ENCODE results near the gene IGF2BP1. TPM values are rescaled to one million over a fixed set of nuclear protein-coding genes. Genes with fewer than 3 reads are reported as not detected.
"Not testable (repeated sequence)": the region's sequence is repeated elsewhere in the genome, so short reads cannot be mapped to it uniquely, and the experiment has no call there.

The IGF2BP1 gene
- total RNA-seq, 1 donor from 2014 or later: 0.02 TPM

DNA sequence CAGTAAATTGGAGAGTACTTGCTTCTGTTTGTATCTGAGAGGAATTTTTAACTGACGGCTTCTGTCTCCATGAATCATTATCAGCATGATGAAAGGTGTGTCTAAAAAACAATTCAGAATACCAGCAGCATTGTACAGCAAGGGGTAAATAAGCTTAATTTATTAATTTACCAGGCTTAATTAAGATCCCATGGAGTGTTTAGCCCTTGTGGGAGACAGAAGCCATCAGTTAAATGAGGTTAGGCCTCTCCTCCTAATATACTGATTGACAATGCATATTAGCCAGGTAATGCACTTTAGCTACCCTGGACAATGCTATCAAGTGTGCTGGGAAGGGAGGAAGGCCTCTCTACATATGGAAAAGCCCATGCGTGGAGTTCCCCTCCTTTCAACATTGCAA lies 53.4 kb downstream of the IGF2BP1 start:
- intact Hi-C loops (cut with micrococcal nuclease): no loop called here

DNA sequence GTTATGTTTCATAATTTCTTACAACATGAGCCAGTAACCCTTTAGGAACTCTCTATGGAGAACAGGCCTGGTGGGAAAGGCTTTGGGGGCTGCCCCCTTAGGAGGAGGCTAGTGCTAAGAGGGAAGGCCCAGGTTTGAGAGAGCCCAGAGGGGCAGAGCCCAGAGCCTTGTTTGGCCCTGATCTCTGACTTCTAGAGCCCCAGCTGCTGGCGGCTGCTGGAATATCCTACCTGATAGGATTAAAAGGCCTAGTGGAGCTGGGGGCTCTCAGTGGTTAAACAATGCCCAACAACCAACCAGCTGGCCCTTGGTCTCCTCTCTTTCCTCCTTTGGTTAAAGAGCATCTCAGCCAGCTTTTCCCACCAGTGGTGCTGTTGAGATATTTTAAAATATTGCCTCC lies 54.1 kb downstream of the IGF2BP1 start:
- intact Hi-C loops (cut with micrococcal nuclease): no loop called here

DNA sequence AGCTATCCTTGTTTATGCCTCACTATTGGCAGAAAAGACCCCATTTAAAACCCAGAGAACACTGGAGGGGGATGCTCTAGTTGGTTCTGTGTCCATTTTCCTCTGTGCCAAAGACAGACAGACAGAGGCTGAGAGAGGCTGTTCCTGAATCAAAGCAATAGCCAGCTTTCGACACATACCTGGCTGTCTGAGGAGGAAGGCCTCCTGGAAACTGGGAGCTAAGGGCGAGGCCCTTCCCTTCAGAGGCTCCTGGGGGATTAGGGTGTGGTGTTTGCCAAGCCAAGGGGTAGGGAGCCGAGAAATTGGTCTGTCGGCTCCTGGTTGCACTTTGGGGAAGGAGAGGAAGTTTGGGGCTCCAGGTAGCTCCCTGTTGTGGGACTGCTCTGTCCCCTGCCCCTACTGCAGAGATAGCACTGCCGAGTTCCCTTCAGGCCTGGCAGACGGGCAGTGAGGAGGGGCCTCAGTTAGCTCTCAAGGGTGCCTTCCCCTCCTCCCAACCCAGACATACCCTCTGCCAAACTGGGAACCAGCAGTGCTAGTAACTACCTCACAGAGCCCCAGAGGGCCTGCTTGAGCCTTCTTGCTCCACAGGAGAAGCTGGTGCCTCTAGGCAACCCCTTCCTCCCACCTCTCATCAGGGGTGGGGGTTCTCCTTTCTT lies 56.1 kb downstream of the IGF2BP1 start:
- intact Hi-C loops (cut with micrococcal nuclease): no loop called here

DNA sequence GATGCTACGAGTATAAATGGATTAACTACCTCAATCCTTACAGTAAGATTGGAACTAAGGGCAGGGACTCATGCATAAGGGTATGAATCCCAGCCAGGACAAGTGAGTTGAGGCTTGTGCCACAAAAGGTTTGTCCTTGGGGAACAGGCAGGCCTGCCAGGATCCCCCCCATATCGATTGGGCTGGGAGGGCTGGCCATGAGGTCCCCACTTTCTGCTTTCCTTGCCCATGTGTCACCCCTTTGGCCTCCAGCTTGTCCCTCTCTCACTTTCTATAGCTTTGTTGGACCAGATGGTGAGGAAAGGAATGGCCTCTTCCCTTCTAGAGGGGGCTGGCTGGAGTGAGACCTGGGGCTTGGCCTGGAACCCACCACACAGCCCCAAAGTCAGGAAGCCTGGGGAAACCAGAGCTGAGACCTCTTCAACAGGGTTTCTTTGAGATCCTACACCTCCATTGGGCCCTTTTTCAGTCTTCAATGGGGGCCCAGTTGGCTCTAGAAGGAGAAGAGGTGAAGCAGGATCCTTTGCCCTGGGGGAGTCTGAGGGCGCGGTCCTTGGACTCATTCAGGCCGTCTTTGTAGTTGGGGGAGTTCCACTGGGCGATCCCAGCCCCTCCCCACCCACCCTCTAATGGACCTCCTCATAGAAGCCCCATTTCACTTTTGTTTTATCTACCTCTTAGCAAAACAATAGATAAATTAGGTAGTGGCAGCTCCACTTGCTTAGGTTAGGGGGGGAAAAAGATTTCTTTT lies 57.3 kb downstream of the IGF2BP1 start:
- intact Hi-C loops (cut with micrococcal nuclease): no loop called here

GRCh38 chr17:49055181-49055927 lies 58.2 kb downstream of the IGF2BP1 start:
- intact Hi-C loops (cut with micrococcal nuclease): no loop called here

- intact Hi-C loops (cut with micrococcal nuclease): no loop called here
Measured at GRCh38 chr17:49061524-49061943, 64.3 kb downstream of the IGF2BP1 start.

- intact Hi-C loops (cut with micrococcal nuclease): no loop called here
Measured at GRCh38 chr17:49063652-49064051, 66.5 kb downstream of the IGF2BP1 start.

DNA sequence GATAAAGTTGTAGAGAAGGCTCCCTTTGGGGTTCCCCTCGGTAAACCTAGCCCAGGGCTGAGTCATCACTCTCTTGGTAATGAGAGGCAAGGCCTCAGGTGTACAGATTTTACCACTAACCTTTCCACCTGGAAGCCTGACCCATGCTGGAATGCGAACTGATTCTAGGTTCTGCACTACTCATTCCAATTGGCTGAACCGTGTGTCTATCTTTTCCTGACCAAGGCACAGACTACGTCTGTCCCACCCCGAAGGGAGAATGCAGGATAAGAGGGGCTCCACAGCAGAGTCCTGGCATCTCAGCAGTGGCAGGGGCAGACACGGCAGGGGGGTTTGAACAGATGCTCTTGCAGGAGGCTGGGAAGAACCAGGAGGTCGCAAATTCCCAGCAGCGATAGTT lies 70.0 kb downstream of the IGF2BP1 start:
- intact Hi-C loops (cut with micrococcal nuclease): no loop called here

DNA sequence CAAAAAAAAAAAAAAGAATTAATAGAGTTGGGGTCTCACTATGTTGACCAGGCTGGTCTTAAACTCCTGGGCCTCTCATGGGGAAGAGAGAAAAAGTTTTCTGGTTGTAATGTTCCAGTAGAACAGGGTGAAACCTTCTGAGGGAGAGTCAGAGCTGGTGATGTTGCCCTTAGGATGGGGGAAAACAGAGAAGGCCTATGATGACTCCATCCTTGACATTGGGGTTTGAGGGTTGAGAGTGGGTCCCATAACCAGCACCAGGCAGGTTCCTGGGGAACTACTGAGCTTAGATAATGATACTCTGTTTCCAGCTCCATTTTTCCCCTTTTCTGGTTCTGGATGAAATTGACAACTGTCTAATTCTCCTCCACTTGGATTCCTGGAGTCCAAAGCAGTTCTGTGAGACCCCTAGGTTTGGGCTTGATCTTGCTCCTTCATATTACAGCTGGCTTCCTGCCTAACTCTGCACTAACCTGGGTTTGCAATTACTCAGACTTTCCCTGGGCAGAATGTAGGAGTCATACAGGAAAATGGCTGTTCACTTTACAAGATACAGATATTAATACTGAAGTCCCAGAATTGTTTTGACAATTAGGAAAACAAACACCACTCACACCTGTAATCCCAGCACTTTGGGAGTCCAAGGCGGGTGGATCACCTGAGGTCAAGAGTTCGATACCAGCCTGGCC lies 72.5 kb downstream of the IGF2BP1 start:
- intact Hi-C loops (cut with micrococcal nuclease): no loop called here

DNA sequence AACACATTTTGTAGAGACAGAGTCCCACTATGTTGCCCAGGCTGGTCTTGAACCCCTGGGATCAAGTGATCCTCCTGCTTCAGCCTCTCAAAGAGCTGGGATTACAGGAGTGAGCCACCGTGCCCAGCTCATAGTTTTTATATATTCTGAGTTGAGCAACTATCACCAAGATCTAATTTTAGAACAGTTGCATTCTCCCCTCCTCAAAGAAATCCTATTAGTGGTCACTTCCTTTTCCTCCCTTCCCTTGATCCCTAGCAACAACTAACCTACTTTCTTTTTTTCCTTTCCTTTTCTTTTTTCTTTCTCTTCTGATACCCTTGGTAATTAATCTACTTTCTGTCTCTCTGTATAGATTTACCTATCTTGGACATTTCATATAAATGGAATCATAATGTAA lies 73.9 kb downstream of the IGF2BP1 start:
- intact Hi-C loops (cut with micrococcal nuclease): no loop called here

- intact Hi-C loops (cut with micrococcal nuclease): no loop called here
Measured at GRCh38 chr17:49074851-49075540, 77.8 kb downstream of the IGF2BP1 start.

DNA sequence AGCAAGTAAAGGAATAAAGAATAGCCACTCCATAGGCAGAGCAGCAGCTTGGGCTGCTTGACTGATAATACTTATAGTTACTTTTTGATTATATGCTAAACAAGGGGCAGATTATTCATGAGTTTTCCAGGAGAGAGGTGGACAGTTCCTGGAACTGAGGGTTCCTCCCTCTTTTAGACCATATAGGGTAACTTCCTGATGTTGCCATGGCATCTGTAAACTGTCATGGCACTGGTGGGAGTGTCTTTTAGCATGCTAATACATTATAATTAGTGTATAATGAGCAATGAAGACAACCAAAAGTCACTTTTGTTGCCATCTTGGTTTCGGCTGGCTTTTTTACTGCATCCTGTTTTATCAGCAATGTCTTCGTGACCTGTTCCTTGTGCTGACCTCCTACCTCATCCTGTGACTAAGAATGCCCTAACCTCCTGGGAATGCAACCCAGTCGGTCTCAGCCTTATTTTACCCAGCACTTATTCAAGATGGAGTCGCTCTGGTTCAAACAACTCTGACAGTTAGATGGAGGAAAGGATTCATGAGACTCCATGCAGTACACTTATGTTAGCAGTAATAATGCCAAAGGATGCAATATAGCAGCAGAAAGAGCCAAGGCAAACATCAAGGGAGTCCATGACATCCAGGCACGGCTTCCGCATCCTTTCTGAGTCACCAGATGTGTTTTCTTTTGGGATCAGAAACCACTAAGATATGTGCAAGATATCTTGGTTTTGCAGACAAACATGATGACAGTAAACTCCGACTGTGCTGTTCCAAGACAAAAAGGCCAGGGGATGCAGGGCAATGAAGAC lies 79.6 kb downstream of the IGF2BP1 start:
- intact Hi-C loops (cut with micrococcal nuclease): no loop called here

DNA sequence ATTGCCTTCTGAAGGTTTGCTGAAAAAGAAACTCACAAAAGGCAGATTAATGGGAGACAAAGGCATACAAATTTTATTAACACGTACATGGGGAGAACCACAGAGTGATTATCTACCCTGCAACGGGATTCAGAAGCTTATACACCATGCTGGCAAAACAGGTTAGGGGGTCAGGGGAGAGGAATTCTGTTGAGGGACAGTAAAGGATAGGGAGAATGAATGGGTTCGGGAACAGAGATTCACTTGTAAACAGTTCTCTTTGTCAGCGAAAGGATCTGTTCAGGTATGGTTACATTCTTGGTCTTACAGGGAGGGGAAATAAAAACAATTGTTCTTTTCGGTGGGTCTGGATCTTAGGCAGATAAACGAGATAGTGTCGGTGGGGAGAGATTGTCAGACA lies 81.1 kb downstream of the IGF2BP1 start:
- intact Hi-C loops (cut with micrococcal nuclease): no loop called here

DNA sequence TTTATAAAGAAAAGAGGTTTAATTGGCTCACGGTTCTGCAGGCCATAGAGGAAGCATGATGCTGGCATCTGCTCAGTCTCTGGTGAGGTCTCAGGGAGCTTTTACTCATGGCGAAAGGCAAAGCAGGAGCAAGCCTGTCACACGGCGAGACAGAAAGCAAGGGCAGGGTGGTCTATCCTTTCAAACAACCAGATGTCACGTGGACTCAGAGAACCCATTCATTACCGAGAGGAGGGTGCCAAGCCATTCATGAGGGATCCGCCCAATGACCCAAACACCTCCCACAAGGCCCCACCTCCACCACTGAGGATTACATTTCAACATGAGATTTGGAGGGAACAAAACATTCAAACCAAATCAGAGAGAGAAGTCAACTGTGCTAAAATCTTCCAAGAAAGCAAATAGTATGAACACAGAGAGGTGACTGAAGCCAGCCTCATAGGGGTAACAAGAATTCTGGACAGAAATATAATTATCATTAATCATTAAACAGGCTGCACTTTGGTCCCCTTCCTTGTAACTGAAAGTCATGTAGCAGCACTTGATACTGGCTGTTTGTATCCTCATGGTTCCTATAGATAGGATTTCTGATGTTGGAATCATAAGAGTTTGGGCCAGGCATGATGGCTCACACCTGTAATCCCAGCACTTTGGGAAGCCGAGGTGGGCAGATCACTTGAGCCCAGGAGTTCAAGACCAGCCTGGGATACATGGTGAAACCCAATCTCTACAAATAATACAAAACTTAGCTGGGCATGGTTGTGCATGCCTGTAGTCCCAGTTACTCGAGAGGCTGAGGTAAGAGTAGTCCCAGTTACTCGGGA lies 82.9 kb downstream of the IGF2BP1 start:
- intact Hi-C loops (cut with micrococcal nuclease): no loop called here

DNA sequence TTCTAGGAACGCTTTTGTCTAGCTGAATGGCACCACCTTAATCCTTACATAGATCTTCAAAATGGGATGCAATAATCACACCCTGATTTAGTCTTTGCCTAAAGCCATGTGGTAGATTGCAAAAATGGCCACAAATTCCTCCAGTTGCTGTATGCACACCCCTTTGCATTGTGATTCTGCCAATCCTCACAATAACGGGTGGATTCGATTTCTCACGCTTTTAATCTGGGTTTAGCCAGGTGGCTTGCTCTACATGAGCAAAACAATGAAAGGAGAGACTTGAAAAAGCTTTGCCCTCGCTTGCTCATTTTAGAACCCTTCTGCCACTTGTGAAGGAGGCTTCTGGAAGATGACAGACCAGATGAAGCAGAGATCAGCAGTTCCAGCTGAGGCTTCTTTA lies 85.0 kb downstream of the IGF2BP1 start:
- intact Hi-C loops (cut with micrococcal nuclease): no loop called here

GRCh38 chr17:49085046-49085445 lies 87.9 kb downstream of the IGF2BP1 start:
- intact Hi-C loops (cut with micrococcal nuclease): not testable (repeated sequence)

DNA sequence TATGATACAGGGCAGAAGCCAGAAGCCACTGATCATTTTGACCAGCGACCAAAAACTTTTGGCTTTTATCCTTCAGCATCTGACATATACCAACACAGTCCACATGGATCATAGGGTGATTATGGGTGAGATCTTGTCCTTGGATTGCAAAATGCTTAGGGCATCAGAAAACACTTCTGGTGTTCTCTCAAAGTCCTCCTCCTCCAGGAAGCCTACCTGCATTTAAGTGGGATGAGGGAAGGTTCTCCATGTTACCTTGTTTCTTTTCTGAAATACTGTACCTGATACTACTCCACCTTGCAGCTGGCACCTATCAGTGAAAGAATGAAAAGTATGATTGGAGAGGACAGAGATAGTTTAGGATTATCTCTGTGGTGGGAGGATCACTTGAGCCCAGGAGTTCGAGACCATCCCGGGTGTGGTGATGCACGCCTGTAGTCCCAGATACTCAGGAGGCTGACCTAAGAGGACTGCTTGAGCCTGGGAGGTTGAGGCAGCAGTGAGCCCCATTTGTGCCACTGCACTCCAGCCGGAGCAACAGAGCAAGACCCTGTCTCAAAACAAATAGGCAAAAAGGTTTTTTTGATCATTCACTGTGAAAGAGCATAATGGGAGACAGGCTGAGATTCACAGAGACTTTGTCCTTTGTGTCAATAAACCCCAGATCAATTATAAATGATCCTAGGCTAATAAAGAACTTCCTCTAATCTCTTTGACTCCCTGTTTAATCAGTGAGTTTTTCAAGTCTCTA lies 88.6 kb downstream of the IGF2BP1 start:
- intact Hi-C loops (cut with micrococcal nuclease): no loop called here

- intact Hi-C loops (cut with micrococcal nuclease): no loop called here
Measured at GRCh38 chr17:49086316-49086605, 89.1 kb downstream of the IGF2BP1 start.

GRCh38 chr17:49086649-49087048 lies 89.5 kb downstream of the IGF2BP1 start:
- intact Hi-C loops (cut with micrococcal nuclease): no loop called here
